Stimulated activated CD8-positive, alpha-beta memory T cell treated with anti-CD3 and anti-CD28 coated beads, Interleukin-4, amount 100 ng/mL, for 4 hours (primary cell): ENCODE data around the gene ZNF227.
"Not testable (repeated sequence)": the region's sequence is repeated elsewhere in the genome, so short reads cannot be mapped to it uniquely, and the experiment has no call there.

ENCODE experiments used
- DNase-seq, 2 donors: peaks; one replicate each; pipeline ENCODE4 v3.0.0-alpha.2; 2020; ENCODE audit warnings: low read depth in 2 of 2, low spot score in 1 of 2

ZNF227 gene

DNA sequence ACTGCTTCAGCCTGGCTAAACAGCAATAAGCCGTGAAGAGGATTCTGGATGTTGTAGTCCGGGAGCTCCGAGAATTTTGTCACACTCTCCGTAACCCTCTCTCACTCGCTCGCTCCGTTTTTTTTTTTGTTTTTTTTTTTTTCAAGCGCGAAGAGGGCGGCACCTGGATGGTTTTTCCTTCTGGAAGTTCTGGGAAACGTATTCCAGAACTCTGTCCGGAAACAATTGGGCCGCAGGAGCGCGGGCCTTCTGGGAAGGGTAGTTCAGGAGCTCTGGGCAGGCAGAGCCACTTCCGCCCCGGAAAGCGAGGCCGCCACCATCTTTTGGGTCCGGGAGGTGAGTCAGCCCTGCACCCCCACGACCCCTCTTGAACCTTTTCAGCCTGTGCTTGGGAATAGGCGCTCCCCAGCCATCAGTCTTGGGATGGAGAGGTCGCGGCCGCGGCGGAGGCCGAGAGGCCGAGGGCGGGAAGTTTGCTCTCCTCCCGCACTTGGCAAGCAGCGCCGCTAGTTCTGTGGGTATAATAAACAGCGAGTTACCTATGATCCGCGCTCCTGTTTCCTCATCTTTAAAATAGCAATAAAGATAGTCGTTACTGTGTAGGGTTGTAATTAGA lies at the start of gene ZNF227:
ZNF227 (plus strand) TSS at position 283 of the 616 bp plus-strand sequence. CDS start 5,261 bp downstream, outside the sequence.
- DNase-seq: peak; percentile 57 to 74

DNA sequence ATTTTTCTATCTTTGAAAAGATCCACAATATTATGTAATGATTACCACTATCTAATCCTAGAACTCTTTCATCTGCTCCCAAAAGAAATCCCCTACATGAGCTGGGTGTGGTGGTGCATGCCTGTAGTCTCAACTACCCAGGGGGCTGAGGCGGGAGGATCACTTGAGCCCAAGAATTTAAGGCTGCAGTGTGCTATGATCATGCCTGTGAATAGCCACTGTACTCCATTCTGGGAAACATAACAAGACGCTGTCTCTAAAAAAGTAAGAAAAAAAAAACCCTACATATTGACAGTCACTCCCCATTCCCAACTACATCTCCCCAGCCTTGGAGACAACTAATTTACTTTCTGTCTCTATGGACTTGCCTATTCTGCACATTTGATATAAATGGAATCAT lies 48.5 kb upstream of the ZNF227 start:
- DNase-seq: no peak

DNA sequence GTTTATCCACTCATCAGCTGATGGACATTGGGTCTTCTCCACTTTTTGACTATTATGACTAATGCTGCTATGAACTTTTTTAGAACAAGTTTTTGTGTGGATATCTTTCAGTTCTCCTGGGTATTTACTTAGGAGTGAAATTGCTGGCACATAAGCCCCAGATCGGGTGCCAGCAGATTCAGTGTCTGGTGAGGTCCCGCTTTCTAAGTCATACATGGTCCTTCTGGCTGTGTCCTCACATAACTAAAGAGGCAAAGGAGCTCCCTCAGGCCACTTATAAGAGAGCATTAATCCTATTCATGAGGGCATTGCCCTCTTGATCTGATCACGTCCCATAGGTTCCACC lies 48.0 kb upstream of the ZNF227 start:
- DNase-seq: no peak

DNA sequence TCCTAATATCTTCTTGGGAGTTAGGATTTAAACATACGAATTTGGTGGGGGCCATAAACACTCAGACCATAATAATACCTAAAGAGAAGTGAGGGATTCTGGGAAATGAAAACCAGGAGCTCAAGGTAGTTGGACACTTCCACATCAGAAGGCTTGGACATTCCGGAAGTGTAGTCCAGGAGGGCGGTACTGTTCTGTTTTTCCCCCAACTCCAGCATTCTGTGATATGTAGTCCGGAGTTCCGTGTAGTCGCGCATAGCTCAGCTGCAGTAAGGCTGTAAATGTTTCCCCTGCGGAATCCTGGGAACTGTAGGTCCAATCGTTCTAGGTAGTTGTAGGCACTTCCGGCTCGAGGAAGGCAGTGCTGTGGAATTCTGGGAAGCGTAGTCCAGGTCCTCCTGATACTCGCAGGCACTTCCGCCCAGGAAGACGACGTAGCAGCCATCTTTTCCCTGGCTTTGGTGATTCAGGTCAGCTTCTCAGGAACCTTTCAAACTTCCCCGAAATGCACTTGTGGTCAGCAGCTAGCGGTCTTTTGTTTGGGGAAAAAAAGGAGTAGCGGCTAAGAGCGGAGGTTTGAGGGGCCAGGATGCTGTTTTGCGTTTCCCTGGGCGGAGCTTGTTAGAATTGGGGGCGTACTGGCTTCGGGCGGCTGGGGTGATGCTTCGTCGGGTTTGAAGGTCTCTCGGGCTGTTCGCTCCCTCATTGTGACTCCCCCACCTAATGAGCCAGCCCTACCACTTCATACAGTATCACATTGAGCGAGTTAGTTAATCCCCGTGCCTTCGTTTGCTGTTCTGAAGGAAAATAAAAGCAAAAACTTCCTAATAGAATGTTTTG lies 47.4 kb upstream of the ZNF227 start, which contains the start of gene ZNF226:
ZNF226 (plus strand) TSS at position 428 of the 840 bp plus-strand sequence. CDS start 4,981 bp downstream, outside the sequence.
- peak; percentile 51 to 71 for DNase-seq

DNA sequence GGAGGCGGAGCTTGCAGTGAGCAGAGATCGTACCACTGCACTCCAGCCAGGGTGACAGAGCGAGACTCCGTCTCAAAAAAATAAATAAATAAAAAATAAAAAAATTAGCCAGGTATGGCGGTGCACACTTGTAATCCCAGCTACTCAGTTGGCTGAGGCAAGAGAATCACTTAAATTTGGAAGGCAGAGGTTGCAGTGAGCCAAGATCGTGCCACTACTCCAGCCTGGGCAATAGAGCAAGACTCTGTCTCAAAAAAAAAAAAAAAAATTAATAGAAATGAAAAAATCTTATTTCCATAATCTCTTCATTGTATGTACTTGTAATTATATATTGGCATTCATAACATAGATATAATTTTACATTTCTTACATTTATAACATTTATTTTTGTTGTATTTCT lies 41.7 kb upstream of the ZNF227 start:
- DNase-seq: not testable (repeated sequence)

DNA sequence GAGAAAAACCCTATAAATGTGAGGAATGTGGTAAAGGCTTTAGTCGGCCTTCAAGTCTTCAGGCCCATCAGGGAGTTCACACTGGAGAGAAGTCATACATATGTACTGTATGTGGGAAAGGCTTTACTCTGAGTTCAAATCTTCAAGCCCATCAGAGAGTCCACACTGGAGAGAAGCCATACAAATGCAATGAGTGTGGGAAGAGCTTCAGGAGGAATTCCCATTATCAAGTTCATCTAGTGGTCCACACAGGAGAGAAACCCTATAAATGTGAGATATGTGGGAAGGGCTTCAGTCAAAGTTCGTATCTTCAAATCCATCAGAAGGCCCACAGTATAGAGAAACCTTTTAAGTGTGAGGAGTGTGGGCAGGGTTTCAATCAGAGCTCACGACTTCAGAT lies 35.7 kb upstream of the ZNF227 start:
- no peak for DNase-seq

DNA sequence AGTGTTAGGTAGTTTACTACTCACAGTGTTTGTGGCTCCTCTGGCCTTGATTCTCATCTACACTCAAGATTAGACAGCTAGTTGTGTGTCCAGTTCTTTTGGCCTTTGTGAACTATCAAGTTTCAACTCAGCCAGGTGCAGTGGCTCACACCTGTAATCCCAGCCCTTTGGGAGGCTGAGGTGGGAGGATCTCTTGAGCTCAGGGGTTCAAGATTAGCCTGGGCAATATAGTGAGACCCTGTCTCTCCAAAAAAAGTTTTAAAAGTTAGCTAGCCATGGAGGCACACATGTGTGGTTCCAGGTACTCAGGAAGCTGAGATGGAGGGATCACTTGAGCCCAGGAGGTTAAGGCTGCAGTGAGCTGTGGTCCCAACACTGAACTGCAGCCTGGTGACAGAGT lies 31.4 kb upstream of the ZNF227 start:
- DNase-seq: no peak

DNA sequence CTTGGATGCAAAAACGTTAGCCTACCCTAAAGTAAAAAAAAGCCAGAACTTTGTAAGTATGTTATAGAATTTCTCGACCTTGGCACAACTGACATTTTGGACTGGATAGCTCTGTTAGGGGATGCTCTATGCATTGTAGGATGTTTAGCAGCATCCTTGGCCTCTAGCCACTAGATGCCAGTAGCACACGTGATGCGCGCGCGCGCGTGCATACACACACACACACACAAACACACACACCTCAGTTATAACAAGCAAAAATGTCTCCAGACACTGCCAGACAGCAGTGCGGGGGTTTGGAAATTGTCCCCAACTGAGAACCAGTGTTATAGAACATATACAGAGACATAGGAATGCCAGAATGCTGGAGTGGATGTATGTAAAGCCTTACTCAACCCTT lies 30.2 kb upstream of the ZNF227 start:
- no peak for DNase-seq

DNA sequence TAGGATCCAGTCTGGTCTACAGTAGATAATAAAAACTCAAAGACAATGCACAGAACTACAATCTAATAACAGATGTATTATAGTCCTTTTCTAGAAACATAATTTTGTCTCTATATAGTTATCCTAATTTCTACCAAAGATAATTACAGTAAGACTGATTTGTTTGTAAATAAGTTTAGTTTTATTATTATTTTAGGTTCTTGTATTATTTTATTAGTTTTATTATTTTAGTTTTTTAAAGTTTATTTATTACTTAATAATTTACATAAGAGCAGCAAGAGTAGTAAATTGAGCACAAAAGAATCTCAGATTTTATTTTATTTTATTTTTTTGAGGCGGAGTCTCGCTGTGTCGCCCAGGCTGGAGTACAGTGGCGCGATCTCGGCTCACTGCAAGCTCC lies 22.3 kb upstream of the ZNF227 start:
- DNase-seq: no peak

DNA sequence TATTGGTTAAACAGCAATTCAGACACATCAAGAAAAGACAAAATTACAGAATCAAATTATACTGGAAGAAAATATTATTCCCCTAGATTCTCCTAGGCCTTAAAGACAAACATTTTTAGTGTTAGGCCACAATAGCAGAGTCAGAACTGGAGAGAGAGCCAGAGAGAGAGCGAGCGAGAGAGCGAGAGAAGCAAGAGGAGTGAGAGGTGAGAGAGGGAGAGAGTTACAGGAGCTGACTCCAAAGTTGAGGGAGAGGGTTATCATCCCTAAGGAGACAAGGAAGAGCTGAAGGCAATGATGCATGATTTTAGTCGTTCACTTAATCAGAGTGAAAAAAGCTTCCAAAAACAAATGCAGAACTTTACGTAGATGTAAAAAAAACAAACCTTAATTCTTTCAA lies 20.2 kb upstream of the ZNF227 start:
- DNase-seq: no peak

DNA sequence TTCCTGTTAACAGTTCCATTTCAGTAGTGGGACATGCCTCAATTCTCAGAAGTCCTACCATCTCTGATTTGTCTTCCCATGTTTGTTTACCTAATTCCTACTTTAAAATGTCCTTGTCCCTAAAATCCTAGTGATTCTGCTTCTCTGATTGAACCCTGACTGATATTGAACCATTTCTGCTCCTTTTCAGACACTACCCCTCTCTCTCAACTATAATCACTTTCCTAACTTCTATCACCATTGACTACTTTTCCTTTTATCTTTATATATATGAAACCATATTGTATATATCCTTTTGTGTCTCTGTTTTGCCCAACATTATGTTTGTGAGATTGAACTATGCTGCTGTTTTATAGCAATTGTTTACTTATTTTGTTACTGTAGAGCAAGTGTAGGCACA lies 15.6 kb upstream of the ZNF227 start:
- DNase-seq: no peak

DNA sequence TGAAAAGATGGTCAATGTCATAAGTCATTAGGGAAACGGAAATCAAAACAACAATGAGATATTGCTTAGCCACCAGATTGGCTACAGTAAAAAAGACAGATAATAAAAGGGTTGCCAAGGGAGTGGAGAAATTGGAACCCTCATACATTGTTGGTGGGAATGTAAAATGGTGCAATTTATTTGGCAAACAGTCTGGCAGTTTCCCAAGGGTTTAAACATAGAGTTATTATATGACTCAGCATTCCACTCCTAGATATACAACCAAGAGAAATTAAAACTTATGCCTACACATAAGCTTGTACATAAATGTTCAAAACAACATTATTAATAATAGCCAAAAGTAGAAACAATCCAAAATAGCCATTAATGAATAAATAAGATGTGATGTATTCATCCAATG lies 9.9 kb upstream of the ZNF227 start:
- DNase-seq: no peak

DNA sequence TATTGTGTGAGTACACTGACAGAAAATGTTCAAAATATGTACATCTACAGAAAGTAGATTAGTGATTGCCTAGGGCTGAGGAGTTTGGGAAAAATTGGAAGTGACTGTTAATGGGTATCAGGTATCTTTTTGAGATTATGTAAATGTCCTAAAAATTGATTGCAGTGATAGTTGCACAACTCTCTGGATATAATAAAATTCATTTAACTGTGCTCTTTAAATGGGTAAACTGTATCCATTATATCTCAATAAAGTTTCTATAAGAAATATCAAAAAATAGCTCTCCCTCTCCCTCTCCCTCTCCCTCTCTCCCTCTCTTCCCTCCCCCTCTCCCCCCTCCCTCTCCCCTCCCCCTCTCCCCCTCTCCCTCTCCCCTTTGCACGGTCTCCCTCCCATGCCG lies 9.4 kb upstream of the ZNF227 start:
- no peak for DNase-seq

DNA sequence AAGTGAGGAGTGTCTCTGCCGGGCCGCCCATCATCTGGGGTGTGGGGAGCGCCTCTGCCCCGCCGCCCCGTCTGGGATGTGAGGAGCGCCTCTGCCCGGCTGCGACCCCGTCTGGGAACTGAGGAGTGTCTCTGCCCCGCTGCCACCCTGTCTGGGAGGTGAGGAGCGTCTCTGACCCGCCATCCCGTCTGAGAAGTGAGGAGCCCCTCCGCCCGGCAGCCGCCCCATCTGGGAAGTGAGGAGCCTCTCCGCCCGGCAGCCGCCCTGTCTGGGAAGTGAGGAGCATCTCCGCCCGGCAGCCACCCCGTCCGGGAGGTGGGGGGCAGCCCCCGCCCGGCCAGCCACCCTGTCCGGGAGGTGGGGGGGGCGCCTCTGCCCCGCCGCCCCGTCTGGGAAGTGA lies 8.5 kb upstream of the ZNF227 start:
- DNase-seq: not testable (repeated sequence)

DNA sequence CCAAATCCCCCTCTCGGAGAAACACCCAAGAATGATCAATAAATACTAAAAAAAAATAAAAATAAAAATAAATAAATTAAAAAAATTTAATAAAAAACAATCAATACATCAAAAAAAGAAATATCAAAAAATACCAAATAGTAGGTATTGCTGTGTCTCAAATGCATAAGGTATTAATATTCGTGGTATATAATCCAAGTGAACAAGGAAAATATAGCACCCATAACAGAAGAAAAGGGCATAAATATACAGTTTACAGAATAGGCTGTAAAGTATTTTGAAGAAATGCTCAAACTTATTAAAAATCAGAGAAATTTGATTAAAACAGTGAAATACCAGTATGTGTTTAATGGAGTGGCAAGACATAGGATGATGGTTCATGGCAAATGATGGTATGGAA lies 7.6 kb upstream of the ZNF227 start:
- no peak for DNase-seq

DNA sequence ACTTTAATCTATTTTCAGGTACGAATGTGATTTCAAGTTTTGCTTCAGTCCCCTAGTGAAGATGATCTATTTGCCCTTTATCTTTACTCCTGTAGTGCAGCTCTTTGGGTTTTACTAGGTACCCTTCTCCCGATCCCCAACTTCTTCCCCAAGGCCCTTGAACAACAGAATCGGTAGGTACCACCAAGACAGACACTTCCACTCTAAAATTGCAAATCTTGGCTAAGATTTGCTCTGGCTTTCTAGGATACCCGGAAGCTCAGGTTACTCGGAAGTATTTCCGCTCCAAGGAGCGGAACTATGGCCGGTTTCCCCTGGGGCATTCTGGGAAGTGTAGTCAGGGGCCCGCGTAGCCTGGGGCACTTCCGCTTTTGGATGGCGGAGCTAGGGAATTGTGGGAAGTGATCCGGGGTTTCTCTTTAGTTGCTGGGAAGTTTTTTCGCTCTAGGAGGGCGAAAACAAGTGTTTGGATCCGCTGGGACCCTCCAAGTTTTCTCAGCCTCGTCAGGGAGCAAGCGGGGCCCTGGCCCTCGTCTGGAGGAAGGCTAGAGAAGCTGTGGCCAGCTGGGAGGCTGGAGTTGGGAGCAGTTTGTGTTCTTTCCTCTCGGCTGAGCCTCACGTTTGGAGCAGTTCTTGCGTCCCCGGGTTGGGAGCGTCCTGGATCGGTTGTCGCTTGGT lies 5.1 kb upstream of the ZNF227 start:
- peak; percentile 54 to 64 for DNase-seq

DNA sequence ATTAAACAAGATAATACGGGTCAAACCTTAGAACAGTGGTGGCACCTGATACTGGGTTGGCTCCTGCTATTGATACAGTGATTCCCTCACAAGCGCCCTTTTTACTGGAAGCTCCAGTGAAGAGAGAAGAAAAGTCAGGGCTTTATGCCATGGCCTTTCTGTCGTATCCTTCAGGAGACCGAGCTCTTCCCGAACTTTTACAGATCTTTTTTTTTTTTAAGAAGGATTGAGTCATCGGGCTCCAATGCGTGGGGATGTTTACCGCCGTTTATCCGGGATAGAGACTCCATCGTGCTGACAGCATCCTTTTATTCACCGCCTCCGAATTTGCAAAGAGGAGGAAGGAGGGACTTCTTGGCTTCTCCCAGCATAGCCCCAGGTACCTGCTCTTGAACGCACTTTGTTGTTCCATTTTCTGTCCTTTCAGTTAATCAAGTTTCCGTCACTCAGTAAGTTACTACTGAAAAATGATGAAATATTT lies 574 bp downstream of the ZNF227 start:
- DNase-seq: no peak

DNA sequence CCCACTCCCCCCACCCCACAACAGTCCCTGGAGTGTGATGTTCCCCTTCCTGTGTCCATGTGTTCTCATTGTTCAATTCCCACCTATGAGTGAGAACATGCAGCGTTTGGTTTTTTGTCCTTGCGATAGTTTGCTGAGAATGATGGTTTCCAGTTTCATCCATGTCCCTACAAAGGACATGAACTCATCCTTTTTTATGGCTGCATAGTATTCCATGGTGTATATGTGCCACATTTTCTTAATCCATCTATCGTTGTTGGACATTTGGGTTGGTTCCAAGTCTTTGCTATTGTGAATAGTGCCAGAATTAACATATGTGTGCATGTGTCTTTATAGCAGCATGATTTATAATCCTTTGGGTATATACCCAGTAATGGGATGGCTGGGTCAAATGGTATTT lies 7.6 kb downstream of the ZNF227 start:
- DNase-seq: not testable (repeated sequence)

DNA sequence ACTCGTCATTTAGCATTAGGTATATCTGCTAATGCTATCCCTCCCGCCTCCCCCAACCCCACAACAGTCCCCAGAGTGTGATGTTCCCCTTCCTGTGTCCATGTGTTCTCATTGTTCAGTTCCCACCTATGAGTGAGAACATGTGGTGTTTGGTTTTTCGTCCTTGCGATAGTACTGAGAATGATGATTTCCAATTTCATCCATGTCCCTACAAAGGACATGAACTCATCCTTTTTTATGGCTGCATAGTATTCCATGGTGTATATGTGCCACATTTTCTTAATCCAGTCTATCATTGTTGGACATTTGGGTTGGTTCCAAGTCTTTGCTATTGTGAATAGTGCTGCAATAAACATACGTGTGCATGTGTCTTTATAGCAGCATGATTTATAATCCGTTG lies 8.4 kb downstream of the ZNF227 start:
- not testable (repeated sequence) for DNase-seq

DNA sequence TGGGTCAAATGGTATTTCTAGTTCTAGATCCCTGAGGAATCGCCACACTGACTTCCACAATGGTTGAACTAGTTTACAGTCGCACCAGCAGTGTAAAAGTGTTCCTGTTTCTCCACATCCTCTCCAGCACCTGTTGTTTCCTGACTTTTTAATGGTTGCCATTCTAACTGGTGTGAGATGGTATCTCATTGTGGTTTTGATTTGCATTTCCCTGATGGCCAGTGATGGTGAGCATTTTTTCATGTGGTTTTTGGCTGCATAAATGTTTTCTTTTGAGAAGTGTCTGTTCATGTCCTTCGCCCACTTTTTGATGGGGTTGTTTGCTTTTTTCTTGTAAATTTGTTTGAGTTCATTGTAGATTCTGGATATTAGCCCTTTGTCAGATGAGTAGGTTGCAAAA lies 9.0 kb downstream of the ZNF227 start:
- not testable (repeated sequence) for DNase-seq

DNA sequence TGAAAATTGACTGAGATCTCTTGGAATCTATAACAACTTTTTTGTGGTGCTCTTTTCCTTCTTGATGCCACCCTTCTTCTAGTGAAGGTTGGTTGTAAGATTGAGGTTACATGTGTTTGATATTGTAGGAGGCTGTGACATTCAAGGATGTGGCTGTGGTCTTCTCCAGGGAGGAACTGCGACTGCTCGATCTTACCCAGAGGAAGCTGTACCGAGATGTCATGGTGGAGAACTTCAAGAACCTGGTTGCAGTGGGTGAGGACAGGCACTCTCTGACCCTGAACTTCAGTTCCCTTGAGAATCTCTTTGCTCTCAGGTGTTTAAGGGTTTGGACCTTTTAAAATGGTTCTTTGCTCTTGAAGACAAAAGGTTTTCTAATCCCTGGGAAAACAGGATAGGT lies 16.0 kb downstream of the ZNF227 start:
- DNase-seq: no peak

DNA sequence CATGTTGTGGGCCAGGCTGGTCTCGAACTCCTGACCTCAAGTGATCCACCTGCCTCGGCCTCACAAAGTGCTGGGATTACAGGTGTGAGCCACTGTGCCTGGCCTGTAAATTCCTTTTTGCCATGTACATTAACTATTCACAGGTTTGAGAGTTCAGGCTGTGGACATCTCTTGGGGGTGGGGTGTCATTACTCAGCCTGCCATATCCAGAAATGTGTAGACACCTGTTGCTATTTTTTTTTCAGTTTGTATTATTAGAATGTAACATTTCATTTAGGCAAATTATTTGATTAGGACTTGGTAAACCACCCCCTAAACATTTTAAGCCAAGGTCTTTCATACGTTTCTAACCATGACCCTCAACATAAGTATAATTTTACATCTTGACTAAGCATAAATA lies 20.5 kb downstream of the ZNF227 start:
- DNase-seq: no peak
